Umbilical cord (tissue), 2 donors: ENCODE data around the gene CPB2. TPM values are rescaled to one million over a fixed set of nuclear protein-coding genes. Genes with fewer than 3 reads are reported as not detected.

ENCODE experiments used
- DNase-seq: peaks from one replicate; pipeline ENCODE4 v3.0.0-alpha.2; 2015; ENCODE audit warnings: low spot score
- total RNA-seq: library from RNA; depleted of rRNA; stranded (reverse); fragments of >200 nt; gene quantifications from one replicate; pipeline ENCODE4 v1.2.3, GENCODE V29; 2014; ENCODE audit warnings: low replicate concordance; ENCODE audit not compliant: insufficient read depth

The CPB2 gene
- total RNA-seq, result not detected

GRCh38 chr13:46104868-46105267, at the start of gene CPB2:
Gene CPB2 (minus strand): TSS chr13:46105033. CDS start chr13:46105009, 24 bp downstream.
- DNase-seq, result no peak

DNA sequence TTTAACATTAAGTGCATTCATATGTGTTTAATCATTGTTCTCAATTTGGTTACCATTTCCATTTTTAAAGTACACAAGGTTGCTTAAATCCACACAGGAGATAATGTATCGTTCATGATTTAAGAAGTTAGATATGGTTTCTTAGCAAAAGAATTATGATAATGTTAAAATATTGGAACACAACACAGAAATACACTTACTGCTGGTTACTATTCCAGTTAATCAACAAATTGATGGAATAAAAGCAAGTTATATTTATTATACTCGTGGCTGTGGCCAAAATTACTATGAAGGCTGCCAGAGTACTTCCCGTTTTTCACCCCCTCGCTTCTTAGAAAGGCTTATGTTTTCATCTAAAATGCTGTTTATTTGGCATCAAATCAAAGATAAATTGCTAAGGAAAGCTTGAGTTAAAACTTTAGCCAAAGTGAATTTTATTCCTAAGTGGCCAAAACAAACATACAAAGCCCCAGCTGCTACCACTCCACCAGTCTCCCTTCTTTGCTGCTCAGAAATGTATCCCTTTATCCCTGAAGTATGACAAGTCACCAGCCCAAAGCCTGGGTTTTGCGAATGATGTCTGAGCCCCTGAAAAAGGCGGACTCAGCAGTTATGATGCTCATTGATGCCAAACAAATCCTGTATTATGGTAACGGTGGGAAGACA, 49.4 kb upstream of the CPB2 start:
- no peak for DNase-seq

GRCh38 chr13:46152627-46153328, 47.9 kb upstream of the CPB2 start:
- no peak for DNase-seq

GRCh38 chr13:46150134-46150693, 45.4 kb upstream of the CPB2 start:
- no peak for DNase-seq

DNA sequence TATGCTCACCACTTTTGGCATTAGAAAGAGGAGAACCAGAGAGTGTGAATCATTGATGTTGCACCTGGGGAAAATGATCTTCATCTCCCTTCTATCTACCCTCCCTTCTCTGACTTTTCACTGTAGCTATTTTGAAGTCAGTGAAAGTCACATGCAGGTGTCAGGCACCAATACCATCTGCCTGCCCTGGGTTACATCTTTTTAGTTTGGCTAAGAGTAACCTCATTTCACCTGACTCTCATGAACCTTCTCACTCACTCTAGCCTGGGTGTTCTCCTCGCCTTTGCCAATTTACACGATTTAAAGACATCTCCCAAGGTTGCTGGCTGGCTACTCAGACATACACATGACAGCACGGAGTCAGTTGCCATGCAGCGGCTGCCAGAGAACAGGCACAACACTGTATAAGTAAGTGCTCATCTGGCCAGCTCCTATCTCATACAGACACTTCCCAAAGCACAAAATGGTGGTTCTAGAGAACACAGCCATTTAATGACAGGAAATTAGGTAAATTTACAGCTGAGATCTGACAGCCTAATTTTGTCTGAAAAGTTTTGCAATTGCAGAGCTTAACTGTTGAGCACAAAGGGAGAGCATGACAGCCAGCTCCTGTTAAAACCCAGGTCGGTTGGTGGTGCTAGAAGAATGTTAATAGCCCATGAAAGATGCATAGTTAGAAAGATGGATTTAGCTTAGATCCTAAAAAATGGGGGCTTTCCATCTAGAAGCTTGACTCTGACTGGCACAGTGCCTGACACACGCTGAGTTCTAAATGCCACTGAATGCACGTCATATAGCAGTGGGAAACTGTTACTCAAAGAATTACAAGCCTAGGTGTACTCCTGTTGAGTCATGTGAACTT, 44.7 kb upstream of the CPB2 start:
- no peak for DNase-seq

- peak; percentile 44 for DNase-seq
Measured at GRCh38 chr13:46146898-46147297, 42.1 kb upstream of the CPB2 start.

GRCh38 chr13:46145950-46146349, 41.1 kb upstream of the CPB2 start:
- no peak for DNase-seq

- no peak for DNase-seq
Measured at GRCh38 chr13:46145135-46145534, 40.3 kb upstream of the CPB2 start.

- no peak for DNase-seq
Measured at GRCh38 chr13:46143184-46143701, 38.4 kb upstream of the CPB2 start.

- DNase-seq, result no peak
Measured at GRCh38 chr13:46142776-46143175, 37.9 kb upstream of the CPB2 start.

DNA sequence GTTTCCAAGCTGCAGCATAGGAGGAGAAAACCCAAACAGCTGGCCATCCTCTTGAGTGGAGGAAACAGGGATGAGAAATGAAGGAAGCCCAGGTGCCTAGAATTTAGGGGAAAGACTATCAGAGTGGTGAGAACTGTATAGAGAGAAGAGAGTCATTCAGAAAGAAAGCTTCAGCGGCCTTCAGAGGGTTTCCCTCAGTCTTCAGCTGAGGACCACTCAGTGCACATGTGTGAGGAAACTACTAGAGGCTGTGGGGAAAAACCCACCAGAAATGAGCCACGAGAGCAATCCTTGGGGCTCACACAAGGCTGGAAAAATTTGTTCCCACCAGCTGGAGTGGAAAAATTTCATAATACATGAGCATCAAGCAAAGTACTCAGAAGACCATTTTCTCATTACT, 35.2 kb upstream of the CPB2 start:
- no peak for DNase-seq

DNA sequence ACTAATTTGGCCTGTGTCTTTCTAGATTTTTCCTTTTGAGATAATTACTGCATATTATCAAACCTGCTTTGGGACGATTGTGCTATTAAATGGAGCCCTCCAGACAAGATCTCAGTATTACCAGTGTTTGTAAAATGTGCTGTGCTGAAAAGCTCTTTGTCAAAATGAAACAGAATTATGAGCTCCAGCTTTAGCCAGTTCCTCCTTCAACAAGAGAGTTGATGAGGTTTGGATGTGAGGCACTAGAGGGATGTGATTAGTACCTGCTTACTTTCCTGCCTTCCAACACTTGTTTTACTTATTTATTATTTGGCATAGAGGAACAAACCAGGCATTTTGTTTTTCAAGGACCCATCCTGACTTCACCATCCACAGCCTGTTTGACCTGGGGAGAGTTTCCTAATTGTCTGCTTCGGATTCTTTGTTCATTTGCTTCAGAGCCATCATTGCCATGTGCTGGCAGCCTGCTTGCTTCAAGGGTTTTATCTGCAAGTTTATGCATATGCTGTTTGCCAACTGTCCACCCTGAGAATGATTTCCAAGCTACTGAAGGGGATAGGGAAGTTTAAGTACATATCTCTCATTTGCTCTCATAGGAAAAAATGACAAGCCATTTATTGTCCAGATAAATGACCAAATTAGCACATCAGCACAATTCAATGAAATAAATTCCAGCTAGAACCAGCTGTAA, 32.9 kb upstream of the CPB2 start:
- DNase-seq, result no peak

GRCh38 chr13:46136688-46137087, 31.9 kb upstream of the CPB2 start:
- no peak for DNase-seq

- peak; percentile 73 for DNase-seq
Measured at GRCh38 chr13:46134961-46135522, 30.2 kb upstream of the CPB2 start.

- no peak for DNase-seq
Measured at GRCh38 chr13:46134494-46134893, 29.7 kb upstream of the CPB2 start.

DNA sequence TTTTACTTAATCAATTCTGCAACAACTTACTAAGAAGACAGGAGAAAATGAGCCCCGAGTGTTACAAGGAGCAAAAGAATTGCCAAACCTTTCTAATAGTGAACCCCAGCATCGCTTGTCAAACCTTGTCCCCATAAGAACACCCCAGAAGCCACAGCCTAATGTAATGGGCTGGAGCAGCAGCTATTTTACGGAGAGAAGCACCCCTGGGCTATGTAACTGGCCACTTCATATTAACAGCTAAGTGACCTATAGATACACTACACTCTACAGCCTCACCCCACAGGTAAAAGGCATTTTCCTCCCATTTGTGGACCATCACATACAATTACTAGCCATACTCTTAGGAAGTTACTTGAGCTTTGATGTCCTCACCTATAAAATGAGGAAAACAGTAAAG, 27.3 kb upstream of the CPB2 start:
- no peak for DNase-seq

DNA sequence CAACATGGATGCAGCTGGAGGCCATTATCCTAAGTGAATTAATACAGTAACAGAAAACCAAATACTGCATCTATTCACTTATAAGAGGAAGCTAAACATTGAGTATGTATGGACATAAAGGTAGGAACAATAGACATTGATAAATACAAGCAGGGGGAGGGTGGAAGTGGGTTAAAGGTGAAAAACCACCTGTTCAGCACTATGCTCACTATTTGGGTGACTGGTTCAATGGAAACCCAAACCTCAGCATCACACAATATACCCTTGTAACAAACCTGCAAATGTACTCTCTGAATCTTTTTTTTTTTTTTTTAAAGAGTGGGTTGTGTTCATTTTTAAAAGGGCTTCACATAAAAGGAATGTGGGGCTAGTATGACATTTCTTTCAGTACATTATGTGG, 26.9 kb upstream of the CPB2 start:
- no peak for DNase-seq

DNA sequence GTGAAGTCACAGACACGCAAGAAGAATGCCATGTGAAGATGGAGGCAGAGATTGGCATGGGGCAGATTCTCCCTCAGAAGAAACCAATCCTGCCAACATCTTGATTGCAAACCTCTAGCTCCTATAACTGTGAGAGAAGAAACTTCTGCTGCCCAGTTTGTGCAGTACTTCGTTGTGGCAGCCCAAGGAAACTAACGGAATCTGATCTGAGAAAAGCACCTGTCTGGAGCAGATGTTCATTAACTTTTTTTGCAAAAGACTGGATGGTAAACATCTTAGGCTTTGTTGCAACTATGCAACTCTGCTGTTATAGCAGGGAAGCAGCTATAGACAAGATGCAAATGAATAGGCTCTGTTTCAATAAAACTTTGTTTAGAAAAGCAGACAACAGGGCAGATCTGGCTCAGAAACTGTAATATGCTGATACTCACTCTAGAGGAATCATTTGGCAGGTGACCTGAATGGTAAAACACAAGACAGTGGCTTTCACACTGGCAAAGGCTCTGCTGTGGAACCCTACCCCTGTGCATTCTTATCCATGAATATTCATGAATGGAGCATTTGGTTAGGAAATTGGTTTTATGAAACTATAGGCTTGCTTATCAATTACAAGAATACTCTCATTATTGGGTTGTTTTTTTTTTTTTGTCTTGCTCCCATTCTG, 25.3 kb upstream of the CPB2 start:
- no peak for DNase-seq

DNA sequence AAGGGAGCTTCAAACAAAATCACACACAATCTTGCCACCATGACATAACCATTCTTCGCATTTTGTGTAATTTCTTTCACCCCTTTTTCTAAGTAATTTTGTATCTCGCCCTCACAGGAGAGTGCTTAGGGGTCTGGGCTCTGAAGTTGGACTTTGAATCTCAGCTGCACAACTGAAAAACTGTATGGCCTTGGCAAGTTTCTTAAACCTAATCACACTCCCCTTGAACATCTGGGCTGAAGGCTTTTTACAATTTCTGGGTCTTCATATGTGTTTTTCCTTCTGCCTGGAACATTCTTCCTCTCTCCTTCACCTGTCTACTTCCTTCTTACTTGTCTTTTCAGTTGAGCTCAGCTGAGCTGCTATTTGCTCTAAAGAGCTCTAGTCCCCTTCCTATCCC, 24.3 kb upstream of the CPB2 start:
- no peak for DNase-seq

DNA sequence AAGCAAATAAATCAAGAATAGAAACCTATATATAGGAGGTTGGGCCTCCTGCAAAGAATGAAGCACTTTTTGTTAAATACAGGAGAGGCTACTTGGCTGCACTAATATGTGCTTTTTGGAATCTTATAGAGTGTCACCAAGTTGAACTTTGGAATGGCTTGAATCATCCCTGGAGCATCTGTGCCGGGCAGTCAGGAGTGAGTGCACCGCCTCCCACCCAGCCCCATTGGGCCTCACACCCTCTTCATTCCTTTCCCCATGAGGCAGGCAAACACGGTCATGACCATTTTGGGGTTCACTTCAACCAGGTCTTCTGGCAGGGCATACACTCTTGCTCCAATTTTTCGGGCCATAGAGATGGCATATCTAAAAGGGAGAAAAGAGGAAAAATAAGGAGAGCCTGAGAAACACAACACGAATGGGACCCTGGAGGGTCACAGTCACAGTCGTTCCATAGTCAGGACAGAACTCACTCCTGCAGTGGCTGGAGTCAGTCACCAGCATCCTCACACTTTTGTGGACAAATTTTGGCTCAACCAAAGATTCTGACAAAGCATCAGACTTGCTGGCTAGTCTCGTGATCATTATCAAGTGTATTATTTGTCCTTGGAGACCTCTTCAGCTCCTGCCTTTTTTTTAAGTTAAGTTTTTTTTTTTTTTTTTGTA, 22.7 kb upstream of the CPB2 start:
- DNase-seq, result no peak
